Right atrium auricular region (tissue), 2 donors: ENCODE data around the gene ROR2. TPM values are rescaled to one million over a fixed set of nuclear protein-coding genes. Genes with fewer than 3 reads are reported as not detected.

Source experiments
- DNase-seq: peaks from one replicate; pipeline ENCODE4 v3.0.0-alpha.2; 2019; ENCODE audit warnings: low spot score
- H3K27ac ChIP-seq, 2 donors: fragments of 200-600 bp; sonication (generic); 1 replicate in 1 of 2; 2 replicates in 1 of 2; pipeline ENCODE4 v1.5.1; 2016 to 2019
- H3K27me3 ChIP-seq, 2 donors: fragments of 200-600 bp; sonication (generic); one replicate each; pipeline versions ENCODE4 v1.5.1 to v1.6.0; 2017 to 2019
- H3K36me3 ChIP-seq: fragments of 200-600 bp; sonication (generic); one replicate; pipeline ENCODE4 v1.5.1; 2016
- H3K4me1 ChIP-seq, 2 donors: fragments of 200-600 bp; sonication (generic); one replicate each; pipeline versions ENCODE4 v1.5.1 to v1.6.0; 2017 to 2019
- H3K4me3 ChIP-seq, 2 donors: fragments of 200-600 bp; sonication (generic); 1 replicate in 1 of 2; 2 replicates in 1 of 2; pipeline ENCODE4 v1.5.1; 2017 to 2019; ENCODE audit warnings: mild to moderate bottlenecking in 1 of 2, moderate library complexity in 1 of 2
- H3K9me3 ChIP-seq, 2 donors: fragments of 200-600 bp; sonication (generic); one replicate each; pipeline ENCODE4 v1.5.1; 2019
- CTCF ChIP-seq, 2 donors: fragments of 200-600 bp; sonication (generic); IDR thresholded peaks; one replicate each; pipeline ENCODE4 v1.5.1; 2019; ENCODE audit warnings: antibody characterized with exemption in 2 of 2
- total RNA-seq, 2 donors: library from RNA; depleted of rRNA; stranded (reverse); fragments of >200 nt; gene quantifications; one replicate each; pipeline ENCODE4 v1.1.0, GENCODE V29; 2016

The ROR2 gene
- total RNA-seq, 2 donors from 2014 or later = 21.8 to 28.5 TPM

- H3K27me3 ChIP-seq = no peaks in the 10 kb centered on the region
- peaks cover 0 to 30% of the 10 kb centered on the region in 2 donors for H3K4me1 ChIP-seq
- no peak for TF ChIP-seq CTCF (IDR thresholded peaks at IDR 0.05)
- no peak overlapping the region for H3K4me3 ChIP-seq
- no peak overlapping the region for H3K27ac ChIP-seq
- no peak for DNase-seq
- no peaks in the 10 kb centered on the region for H3K36me3 ChIP-seq
- H3K9me3 ChIP-seq = no peaks in the 10 kb centered on the region
Measured at GRCh38 chr9:91943478-91944470, 6.3 kb downstream of the ROR2 start.

DNA sequence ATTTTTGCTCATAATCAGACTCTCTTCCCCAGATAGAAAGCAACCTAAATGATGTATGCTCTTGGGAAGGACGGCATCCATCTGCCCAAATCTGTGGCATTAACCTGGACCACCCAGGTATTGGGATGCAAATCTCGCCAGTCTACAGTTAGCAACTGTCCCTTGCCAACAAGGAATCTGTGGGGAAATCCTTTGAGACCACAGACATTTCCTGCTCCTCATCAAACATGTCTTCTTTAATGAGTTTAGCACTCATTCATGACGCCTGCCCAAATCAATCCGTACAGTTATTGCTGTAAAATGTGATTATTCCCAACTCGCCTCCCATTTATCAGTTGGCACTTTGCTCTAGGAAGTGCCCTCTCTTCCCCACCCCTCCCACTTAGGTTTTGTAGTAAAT lies 7.8 kb downstream of the ROR2 start:
- no peaks in the 10 kb centered on the region for H3K36me3 ChIP-seq
- no peak for DNase-seq
- peaks cover 0 to 21% of the 10 kb centered on the region in 2 donors for H3K4me1 ChIP-seq
- H3K9me3 ChIP-seq = no peaks in the 10 kb centered on the region
- H3K4me3 ChIP-seq = no peak overlapping the region
- H3K27ac ChIP-seq = no peak overlapping the region
- no peaks in the 10 kb centered on the region for H3K27me3 ChIP-seq
- no peak for TF ChIP-seq CTCF (IDR thresholded peaks at IDR 0.05)

DNA sequence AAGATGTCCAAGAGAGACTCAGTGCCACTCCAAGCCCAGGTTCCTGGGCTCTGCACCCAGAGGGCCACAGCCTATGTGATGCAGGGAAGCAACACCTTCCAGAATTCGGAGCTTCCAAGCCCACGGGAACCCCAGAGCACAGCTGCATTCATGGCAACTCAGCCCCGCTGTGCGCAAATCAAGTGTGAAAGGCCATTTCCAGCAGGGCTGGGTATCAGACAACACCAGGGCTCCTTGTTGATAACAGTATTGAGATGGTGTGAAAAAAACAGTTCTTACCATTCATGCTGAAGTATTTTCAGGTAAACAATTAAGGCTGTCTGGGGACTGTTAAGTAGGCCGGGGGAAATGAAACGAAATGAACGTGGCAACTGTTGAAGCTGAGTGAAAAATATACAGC lies 10.1 kb downstream of the ROR2 start:
- Histone ChIP-seq H3K27ac (no peak overlapping the region), H3K4me1 (peaks cover 0 to 14% of the 10 kb centered on the region in 2 donors), H3K4me3 (no peak overlapping the region), H3K9me3 (no peaks in the 10 kb centered on the region), H3K36me3 (no peaks in the 10 kb centered on the region), H3K27me3 (no peaks in the 10 kb centered on the region)
- DNase-seq = no peak
- no peak for TF ChIP-seq CTCF (IDR thresholded peaks at IDR 0.05)

- Histone ChIP-seq H3K27ac (no peak overlapping the region), H3K4me1 (peaks cover 0 to 12% of the 10 kb centered on the region in 2 donors), H3K9me3 (no peaks in the 10 kb centered on the region), H3K4me3 (no peak overlapping the region), H3K27me3 (no peaks in the 10 kb centered on the region), H3K36me3 (no peaks in the 10 kb centered on the region)
- no peak for TF ChIP-seq CTCF (IDR thresholded peaks at IDR 0.05)
- no peak for DNase-seq
Measured at GRCh38 chr9:91937727-91938126, 12.3 kb downstream of the ROR2 start.

DNA sequence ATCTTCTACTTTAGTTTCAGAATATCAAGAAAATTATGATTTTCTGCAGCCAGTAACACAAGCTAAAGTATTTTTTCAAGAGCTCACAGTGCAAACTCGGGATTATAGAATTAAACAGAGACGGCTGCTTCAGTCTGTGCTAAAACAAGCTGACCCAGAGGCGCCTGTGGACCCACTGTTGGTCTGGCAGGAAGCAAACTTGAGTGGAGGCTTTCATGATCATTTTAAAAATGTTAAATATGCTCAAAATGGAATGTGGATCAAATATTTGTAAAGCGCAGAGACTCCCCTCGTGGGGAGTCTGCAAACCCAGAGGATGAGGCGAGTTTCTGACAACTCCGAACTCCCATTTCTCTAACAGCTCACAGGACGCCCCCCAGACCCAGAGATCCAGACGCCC lies 13.0 kb downstream of the ROR2 start:
- Histone ChIP-seq H3K9me3 (peaks cover 0 to 1% of the 10 kb centered on the region in 2 donors), H3K36me3 (no peaks in the 10 kb centered on the region), H3K4me1 (peaks cover 0 to 12% of the 10 kb centered on the region in 2 donors), H3K27me3 (no peaks in the 10 kb centered on the region), H3K27ac (no peak overlapping the region), H3K4me3 (no peak overlapping the region)
- no peak for DNase-seq
- TF ChIP-seq CTCF (IDR thresholded peaks at IDR 0.05) = no peak
